ENCODE measurements around the gene OR2B3.

GRCh38 chr6:29051680-29052079 lies 35.4 kb downstream of the OR2B3 start:
- TF ChIP-seq POLR2A (IDR thresholded peaks at IDR 0.05) (no peak), POLR2AphosphoS5 (IDR thresholded peaks at IDR 0.05) (no peak)

All from suprapubic skin (tissue), 4 donors.